ENCODE results near the gene RESF1.

Gene RESF1

DNA sequence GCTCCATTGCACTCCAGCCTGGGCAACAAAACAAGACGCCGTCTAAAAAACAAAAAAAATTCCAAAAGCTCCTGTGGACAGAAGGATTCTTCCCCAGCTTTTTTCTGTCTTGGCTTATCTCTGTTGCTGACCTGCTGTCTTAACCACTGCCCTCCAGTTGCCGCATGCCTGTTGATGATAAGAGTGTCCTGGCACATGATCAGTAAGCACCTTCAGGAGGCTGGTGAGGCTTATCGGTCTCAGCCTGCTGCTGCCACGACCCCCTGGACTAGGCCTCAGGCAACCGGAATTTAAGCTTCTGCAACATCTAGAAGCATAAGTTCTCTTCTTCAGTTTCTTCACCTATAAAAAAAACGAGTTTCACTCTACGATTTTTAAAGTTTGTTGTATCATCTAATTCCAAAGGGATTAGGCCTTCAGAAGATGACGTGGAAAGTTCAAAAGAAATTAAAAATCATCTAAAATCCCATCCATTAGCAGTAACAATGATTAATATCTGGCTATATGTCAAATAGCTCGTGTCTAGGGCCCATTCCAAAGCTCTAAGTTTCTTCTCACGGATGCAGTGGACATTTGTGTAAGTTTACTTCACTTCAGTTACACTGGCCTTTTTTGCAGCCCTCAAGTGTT, 46.4 kb downstream of the RESF1 start:
- DNase-seq (ENCODE audit: low spot score), result no peak
